A673 (cell line): ENCODE results near the gene PGM2L1. TPM values are rescaled to one million over a fixed set of nuclear protein-coding genes. Genes with fewer than 3 reads are reported as not detected.

Source experiments
- BruUV-seq: library from RNA; stranded (reverse); fragments of 400-500 nt; replicated peaks from 2 replicates; lab custom pipeline; 2021; lab: Mats Ljungman, UMichigan
- CTCF ChIA-PET: fragments of 300-600 bp; sonication (Branson Sonifier 250); formaldehyde crosslinking; loops from one replicate; lab custom pipeline; 2022; ENCODE audit warnings: antibody characterized with exemption; lab: Charles Lee
- POLR2A ChIA-PET: fragments of 300-600 bp; sonication (Branson Sonifier 250); formaldehyde crosslinking; loops from one replicate; lab custom pipeline; 2022; ENCODE audit warnings: antibody characterized with exemption; ENCODE audit not compliant: low non-redundant PET; lab: Charles Lee
- DNase-seq: peaks from one replicate; pipeline ENCODE4 v3.0.0-alpha.2; 2015; ENCODE audit warnings: low spot score
- H3K27ac ChIP-seq: fragments of 200-600 bp; sonication (generic); 2 replicates; pipeline ENCODE4 v1.5.1; 2016; ENCODE audit warnings: mixed run types, low read depth, mild to moderate bottlenecking, mixed read lengths, antibody characterized with exemption, low read length; ENCODE audit not compliant: poor library complexity, severe bottlenecking
- H3K27me3 ChIP-seq: fragments of 200-600 bp; sonication (generic); replicated peaks from 2 replicates; pipeline ENCODE4 v1.6.1; 2017; ENCODE audit warnings: mixed run types, low read depth, mild to moderate bottlenecking, mixed read lengths, antibody characterized with exemption, low read length; ENCODE audit not compliant: insufficient read depth, poor library complexity
- H3K36me3 ChIP-seq: fragments of 200-600 bp; sonication (generic); 2 replicates; pipeline ENCODE4 v1.6.1; 2016; ENCODE audit warnings: mixed run types, mild to moderate bottlenecking, mixed read lengths, antibody characterized with exemption, low read length; ENCODE audit not compliant: insufficient read depth, poor library complexity, severe bottlenecking
- H3K4me1 ChIP-seq: fragments of 200-600 bp; sonication (generic); 2 replicates; pipeline ENCODE4 v1.6.1; 2017; ENCODE audit warnings: mixed run types, mild to moderate bottlenecking, mixed read lengths, antibody characterized with exemption, low read length; ENCODE audit not compliant: insufficient read depth, poor library complexity, severe bottlenecking
- H3K4me3 ChIP-seq: fragments of 200-600 bp; sonication (generic); 2 replicates; pipeline ENCODE4 v1.5.1; 2016; ENCODE audit warnings: low read depth, mixed run types, mild to moderate bottlenecking, mixed read lengths, low read length; ENCODE audit not compliant: poor library complexity, severe bottlenecking
- H3K9me3 ChIP-seq: fragments of 200-600 bp; sonication (generic); 2 replicates; pipeline ENCODE4 v1.6.1; 2016; ENCODE audit warnings: mixed run types, low read depth, mild to moderate bottlenecking, mixed read lengths, antibody characterized with exemption, low read length; ENCODE audit not compliant: poor library complexity, severe bottlenecking
- EZH2 ChIP-seq: fragments of 200-600 bp; sonication (generic); IDR thresholded peaks from 2 replicates; pipeline ENCODE4 v1.6.1; 2017; ENCODE audit warnings: borderline replicate concordance, low read depth, mild to moderate bottlenecking, mixed read lengths, antibody characterized with exemption, low read length; ENCODE audit not compliant: poor library complexity, severe bottlenecking
- intact Hi-C: fragments of 100-400 bp; cut with micrococcal nuclease; formaldehyde crosslinking; loops from one replicate; pipeline ENCODE4 v1.10.0; 2022; ENCODE audit not compliant: unreplicated experiment
- total RNA-seq: library from RNA; stranded (reverse); gene quantifications from 2 replicates; pipeline ENCODE4 v1.2.3, GENCODE V29; 2021
- TF ChIP-seq, protein P1 (sequence below): fragments of 300-800, 200-600 bp; sonication (generic); conservative IDR thresholded peaks from 2 replicates; pipeline ENCODE4 v1.5.1; 2017; ENCODE audit warnings: low read depth, mild to moderate bottlenecking, antibody characterized with exemption, low read length, moderate library complexity, mixed read lengths

The PGM2L1 gene
- total RNA-seq, 1 experiment from 2014 or later = 18.2 TPM

DNA sequence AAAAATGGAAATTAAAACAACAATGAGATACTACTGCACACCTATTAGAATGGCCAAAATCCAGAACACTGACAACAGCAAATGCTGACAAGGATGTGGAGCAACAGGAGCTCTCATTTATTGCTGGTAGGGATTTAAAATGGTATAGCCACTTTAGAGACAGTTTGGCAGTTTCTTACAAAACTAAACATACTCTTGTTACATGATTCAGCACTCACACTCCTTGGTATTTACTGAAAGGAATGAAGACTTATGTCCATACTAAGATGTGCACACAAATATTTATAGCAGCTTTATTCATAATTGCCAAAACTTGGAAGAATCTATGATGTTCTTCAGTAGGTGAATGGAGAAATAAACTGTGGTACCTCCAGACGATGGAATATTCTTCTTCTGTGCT is 40.8 kb downstream of the PGM2L1 start:
- intact Hi-C loops = no loop called here
- POLR2A ChIA-PET = no interaction called here
- TF ChIP-seq, protein P1, sequence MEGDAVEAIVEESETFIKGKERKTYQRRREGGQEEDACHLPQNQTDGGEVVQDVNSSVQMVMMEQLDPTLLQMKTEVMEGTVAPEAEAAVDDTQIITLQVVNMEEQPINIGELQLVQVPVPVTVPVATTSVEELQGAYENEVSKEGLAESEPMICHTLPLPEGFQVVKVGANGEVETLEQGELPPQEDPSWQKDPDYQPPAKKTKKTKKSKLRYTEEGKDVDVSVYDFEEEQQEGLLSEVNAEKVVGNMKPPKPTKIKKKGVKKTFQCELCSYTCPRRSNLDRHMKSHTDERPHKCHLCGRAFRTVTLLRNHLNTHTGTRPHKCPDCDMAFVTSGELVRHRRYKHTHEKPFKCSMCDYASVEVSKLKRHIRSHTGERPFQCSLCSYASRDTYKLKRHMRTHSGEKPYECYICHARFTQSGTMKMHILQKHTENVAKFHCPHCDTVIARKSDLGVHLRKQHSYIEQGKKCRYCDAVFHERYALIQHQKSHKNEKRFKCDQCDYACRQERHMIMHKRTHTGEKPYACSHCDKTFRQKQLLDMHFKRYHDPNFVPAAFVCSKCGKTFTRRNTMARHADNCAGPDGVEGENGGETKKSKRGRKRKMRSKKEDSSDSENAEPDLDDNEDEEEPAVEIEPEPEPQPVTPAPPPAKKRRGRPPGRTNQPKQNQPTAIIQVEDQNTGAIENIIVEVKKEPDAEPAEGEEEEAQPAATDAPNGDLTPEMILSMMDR = no peak
- TF ChIP-seq EZH2 = no peak
- Histone ChIP-seq H3K4me1 (no peaks in the 10 kb centered on the region), H3K4me3 (no peak overlapping the region), H3K36me3 (peaks cover 10% of the 10 kb centered on the region), H3K9me3 (peaks cover 5% of the 10 kb centered on the region), H3K27ac (no peak overlapping the region), H3K27me3 (no peaks in the 10 kb centered on the region)
- no TSS peak for BruUV-seq
- CTCF ChIA-PET = no interaction called here
- DNase-seq = no peak

DNA sequence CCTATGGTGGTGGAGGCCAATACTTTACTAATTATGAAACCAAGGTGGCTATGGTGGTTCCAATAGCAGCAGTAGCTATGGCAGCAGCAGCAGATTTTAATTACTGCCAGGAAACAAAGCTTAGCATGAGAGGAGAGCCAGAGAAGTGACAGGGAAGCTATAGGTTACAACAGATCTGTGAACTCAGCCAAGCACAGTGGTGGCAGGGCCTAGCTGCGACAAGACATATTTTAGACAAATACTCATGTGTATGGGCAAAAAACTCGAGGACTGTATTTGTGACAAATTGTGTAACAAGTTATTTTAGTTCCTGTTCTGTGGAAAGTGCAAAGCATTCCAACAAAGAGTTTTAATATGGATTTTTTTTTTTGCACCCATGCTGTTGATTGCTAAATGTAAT is 42.6 kb downstream of the PGM2L1 start:
- intact Hi-C loops = no loop called here
- no peak overlapping the region for H3K27ac ChIP-seq
- ChIA-PET CTCF (no interaction called here), POLR2A (no interaction called here)
- H3K4me1 ChIP-seq = no peaks in the 10 kb centered on the region
- BruUV-seq = no TSS peak
- H3K9me3 ChIP-seq = peaks cover 4% of the 10 kb centered on the region
- H3K27me3 ChIP-seq = no peaks in the 10 kb centered on the region
- no peak overlapping the region for H3K4me3 ChIP-seq
- TF ChIP-seq EZH2 = no peak
- TF ChIP-seq, protein P1 = no peak
- H3K36me3 ChIP-seq = peaks cover 9% of the 10 kb centered on the region
- DNase-seq = no peak

DNA sequence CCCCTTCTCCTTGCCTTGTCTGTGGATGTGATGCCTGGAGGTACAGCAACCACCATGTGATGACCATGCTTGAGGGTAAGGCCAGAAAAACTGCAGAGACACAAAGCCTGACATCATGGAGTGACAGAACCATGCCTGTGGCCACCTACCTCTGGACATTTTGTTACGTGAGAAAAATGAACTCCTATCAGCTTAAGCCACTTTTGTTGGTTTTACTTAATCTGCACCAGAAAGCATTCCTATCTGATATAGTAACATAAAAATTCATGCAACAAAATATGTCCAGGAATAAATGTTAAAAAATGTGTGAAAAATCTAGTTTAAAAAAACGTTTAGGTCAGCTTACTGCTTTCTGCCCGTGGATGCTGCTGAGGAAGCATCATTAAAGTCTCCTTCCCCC is 44.2 kb downstream of the PGM2L1 start:
- no peak overlapping the region for H3K4me3 ChIP-seq
- TF ChIP-seq EZH2 = no peak
- TF ChIP-seq, protein P1 = no peak
- no TSS peak for BruUV-seq
- no peaks in the 10 kb centered on the region for H3K27me3 ChIP-seq
- no peak for DNase-seq
- no peak overlapping the region for H3K27ac ChIP-seq
- H3K36me3 ChIP-seq = no peaks in the 10 kb centered on the region
- no peaks in the 10 kb centered on the region for H3K4me1 ChIP-seq
- POLR2A ChIA-PET = no interaction called here
- CTCF ChIA-PET = no interaction called here
- H3K9me3 ChIP-seq = no peaks in the 10 kb centered on the region
- intact Hi-C loops = no loop called here
